ENCODE measurements around the gene ADH6.

ADH6 gene

GRCh38 chr4:99159699-99160098 lies 59.3 kb downstream of the ADH6 start:
- Histone ChIP-seq H2BK15ac (ENCODE audit: low read length) (no peak overlapping the region), H3K27ac (replicated peaks; ENCODE audit: low read length) (no peak overlapping the region), H2AK5ac (ENCODE audit: low read depth, low read length) (no peak overlapping the region), H3K18ac (ENCODE audit: low read length) (no peak overlapping the region), H3K79me1 (ENCODE audit: low read depth, low read length) (no peaks in the 10 kb centered on the region), H4K8ac (ENCODE audit: low read depth, low read length) (no peak overlapping the region), H3K36me3 (replicated peaks in 1 of 2; ENCODE audit: control insufficient read depth in 2 of 2, insufficient read depth in 2 of 2, low read length in 2 of 2) (peaks cover 0 to 2% of the 10 kb centered on the region in 2 donors), H3K4me1 (ENCODE audit: control insufficient read depth in 2 of 2, insufficient read depth in 1 of 2, low read depth in 1 of 2, low read length in 2 of 2) (no peaks in the 10 kb centered on the region), H3K14ac (ENCODE audit: low read length) (no peak overlapping the region), H3K4ac (ENCODE audit: low read length) (no peak overlapping the region), H3K4me3 (ENCODE audit: low read length in 2 of 2) (no peak overlapping the region), H4K91ac (ENCODE audit: low read depth, low read length, poor library complexity) (no peak overlapping the region), H2BK12ac (ENCODE audit: low read length) (no peak overlapping the region), H2BK120ac (ENCODE audit: low read depth, low read length) (no peak overlapping the region), H3K9me3 (replicated peaks in 1 of 2; ENCODE audit: control insufficient read depth in 2 of 2, insufficient read depth in 1 of 2, low read depth in 1 of 2, low read length in 2 of 2) (no peaks in the 10 kb centered on the region), H3K27me3 (ENCODE audit: control insufficient read depth in 3 of 3, insufficient read depth in 3 of 3, low read depth in 1 of 3, low read length in 3 of 3) (no peaks in the 10 kb centered on the region), H2BK5ac (ENCODE audit: low read length) (no peak overlapping the region), H3K9ac (ENCODE audit: low read depth, low read length, poor library complexity) (no peak overlapping the region), H2AFZ (ENCODE audit: low read length) (no peak overlapping the region), H3K23ac (ENCODE audit: low read depth, low read length, poor library complexity) (no peak overlapping the region), H3K4me2 (ENCODE audit: insufficient read depth, low read length, poor library complexity, severe bottlenecking) (no peak overlapping the region)
- DNase-seq (ENCODE audit: low spot score), result no peak
- WGBS, 2 donors (ENCODE audit: extremely low coverage in 2 of 2, insufficient read length in 2 of 2, insufficient replicate concordance in 1 of 2), result no CpG with 5 or more reads among the region's 1 CpG

- no peak overlapping the region for H3K23ac ChIP-seq (ENCODE audit: low read depth, low read length, poor library complexity)
- peaks cover 0 to 2% of the 10 kb centered on the region in 2 donors for H3K36me3 ChIP-seq (replicated peaks in 1 of 2; ENCODE audit: control insufficient read depth in 2 of 2, insufficient read depth in 2 of 2, low read length in 2 of 2)
- H3K9me3 ChIP-seq (replicated peaks in 1 of 2; ENCODE audit: control insufficient read depth in 2 of 2, insufficient read depth in 1 of 2, low read depth in 1 of 2, low read length in 2 of 2), result no peaks in the 10 kb centered on the region
- no peaks in the 10 kb centered on the region for H3K27me3 ChIP-seq (ENCODE audit: control insufficient read depth in 3 of 3, insufficient read depth in 3 of 3, low read depth in 1 of 3, low read length in 3 of 3)
- no peaks in the 10 kb centered on the region for H3K4me1 ChIP-seq (ENCODE audit: control insufficient read depth in 2 of 2, insufficient read depth in 1 of 2, low read depth in 1 of 2, low read length in 2 of 2)
- no peak overlapping the region for H2BK15ac ChIP-seq (ENCODE audit: low read length)
- H3K4me3 ChIP-seq (ENCODE audit: low read length in 2 of 2), result no peak overlapping the region
- H3K27ac ChIP-seq (replicated peaks; ENCODE audit: low read length), result no peak overlapping the region
- H3K14ac ChIP-seq (ENCODE audit: low read length), result no peak overlapping the region
- no peak overlapping the region for H2BK5ac ChIP-seq (ENCODE audit: low read length)
- H3K4ac ChIP-seq (ENCODE audit: low read length), result no peak overlapping the region
- DNase-seq (ENCODE audit: low spot score), result no peak
- H4K91ac ChIP-seq (ENCODE audit: low read depth, low read length, poor library complexity), result no peak overlapping the region
- H2AK5ac ChIP-seq (ENCODE audit: low read depth, low read length), result no peak overlapping the region
- H2BK120ac ChIP-seq (ENCODE audit: low read depth, low read length), result no peak overlapping the region
- H3K79me1 ChIP-seq (ENCODE audit: low read depth, low read length), result no peaks in the 10 kb centered on the region
- no peak overlapping the region for H3K4me2 ChIP-seq (ENCODE audit: insufficient read depth, low read length, poor library complexity, severe bottlenecking)
- no peak overlapping the region for H4K8ac ChIP-seq (ENCODE audit: low read depth, low read length)
- H2BK12ac ChIP-seq (ENCODE audit: low read length), result no peak overlapping the region
- no peak overlapping the region for H3K18ac ChIP-seq (ENCODE audit: low read length)
- WGBS, 2 donors (ENCODE audit: extremely low coverage in 2 of 2, insufficient read length in 2 of 2, insufficient replicate concordance in 1 of 2), result no CpG with 5 or more reads among the region's 3 CpGs
- H3K9ac ChIP-seq (ENCODE audit: low read depth, low read length, poor library complexity), result no peak overlapping the region
- no peak overlapping the region for H2AFZ ChIP-seq (ENCODE audit: low read length)
Observed at GRCh38 chr4:99157478-99157935, 61.5 kb downstream of the ADH6 start.

- H2BK12ac ChIP-seq (ENCODE audit: low read length), result no peak overlapping the region
- no peak overlapping the region for H4K8ac ChIP-seq (ENCODE audit: low read depth, low read length)
- WGBS, 2 donors (ENCODE audit: extremely low coverage in 2 of 2, insufficient read length in 2 of 2, insufficient replicate concordance in 1 of 2), result no CpG with 5 or more reads among the region's 1 CpG
- no peak overlapping the region for H3K4me3 ChIP-seq (ENCODE audit: low read length in 2 of 2)
- no peaks in the 10 kb centered on the region for H3K4me1 ChIP-seq (ENCODE audit: control insufficient read depth in 2 of 2, insufficient read depth in 1 of 2, low read depth in 1 of 2, low read length in 2 of 2)
- no peak overlapping the region for H3K4me2 ChIP-seq (ENCODE audit: insufficient read depth, low read length, poor library complexity, severe bottlenecking)
- no peak overlapping the region for H4K91ac ChIP-seq (ENCODE audit: low read depth, low read length, poor library complexity)
- peaks cover 0 to 2% of the 10 kb centered on the region in 2 donors for H3K36me3 ChIP-seq (replicated peaks in 1 of 2; ENCODE audit: control insufficient read depth in 2 of 2, insufficient read depth in 2 of 2, low read length in 2 of 2)
- no peak overlapping the region for H3K14ac ChIP-seq (ENCODE audit: low read length)
- no peak overlapping the region for H3K9ac ChIP-seq (ENCODE audit: low read depth, low read length, poor library complexity)
- DNase-seq (ENCODE audit: low spot score), result no peak
- H3K9me3 ChIP-seq (replicated peaks in 1 of 2; ENCODE audit: control insufficient read depth in 2 of 2, insufficient read depth in 1 of 2, low read depth in 1 of 2, low read length in 2 of 2), result peaks cover 0 to 5% of the 10 kb centered on the region in 2 donors
- no peaks in the 10 kb centered on the region for H3K79me1 ChIP-seq (ENCODE audit: low read depth, low read length)
- no peak overlapping the region for H2BK5ac ChIP-seq (ENCODE audit: low read length)
- H2BK120ac ChIP-seq (ENCODE audit: low read depth, low read length), result no peak overlapping the region
- H3K23ac ChIP-seq (ENCODE audit: low read depth, low read length, poor library complexity), result no peak overlapping the region
- H3K27me3 ChIP-seq (ENCODE audit: control insufficient read depth in 3 of 3, insufficient read depth in 3 of 3, low read depth in 1 of 3, low read length in 3 of 3), result no peaks in the 10 kb centered on the region
- no peak overlapping the region for H3K18ac ChIP-seq (ENCODE audit: low read length)
- H3K27ac ChIP-seq (replicated peaks; ENCODE audit: low read length), result no peak overlapping the region
- H3K4ac ChIP-seq (ENCODE audit: low read length), result no peak overlapping the region
- no peak overlapping the region for H2AFZ ChIP-seq (ENCODE audit: low read length)
- no peak overlapping the region for H2AK5ac ChIP-seq (ENCODE audit: low read depth, low read length)
- H2BK15ac ChIP-seq (ENCODE audit: low read length), result no peak overlapping the region
Observed at GRCh38 chr4:99156992-99157391, 62.1 kb downstream of the ADH6 start.

GRCh38 chr4:99154658-99155342 lies 64.2 kb downstream of the ADH6 start:
- H3K9ac ChIP-seq (ENCODE audit: low read depth, low read length, poor library complexity), result no peak overlapping the region
- no peak overlapping the region for H3K14ac ChIP-seq (ENCODE audit: low read length)
- DNase-seq (ENCODE audit: low spot score), result no peak
- no peak overlapping the region for H4K8ac ChIP-seq (ENCODE audit: low read depth, low read length)
- H2AFZ ChIP-seq (ENCODE audit: low read length), result no peak overlapping the region
- WGBS, 2 donors (ENCODE audit: extremely low coverage in 2 of 2, insufficient read length in 2 of 2, insufficient replicate concordance in 1 of 2), result no CpG with 5 or more reads among the region's 4 CpGs
- H3K4me2 ChIP-seq (ENCODE audit: insufficient read depth, low read length, poor library complexity, severe bottlenecking), result no peak overlapping the region
- H3K4ac ChIP-seq (ENCODE audit: low read length), result no peak overlapping the region
- no peak overlapping the region for H3K23ac ChIP-seq (ENCODE audit: low read depth, low read length, poor library complexity)
- no peak overlapping the region for H3K27ac ChIP-seq (replicated peaks; ENCODE audit: low read length)
- H3K36me3 ChIP-seq (replicated peaks in 1 of 2; ENCODE audit: control insufficient read depth in 2 of 2, insufficient read depth in 2 of 2, low read length in 2 of 2), result peaks cover 0 to 2% of the 10 kb centered on the region in 2 donors
- no peaks in the 10 kb centered on the region for H3K4me1 ChIP-seq (ENCODE audit: control insufficient read depth in 2 of 2, insufficient read depth in 1 of 2, low read depth in 1 of 2, low read length in 2 of 2)
- H3K9me3 ChIP-seq (replicated peaks in 1 of 2; ENCODE audit: control insufficient read depth in 2 of 2, insufficient read depth in 1 of 2, low read depth in 1 of 2, low read length in 2 of 2), result peaks cover 3 to 11% of the 10 kb centered on the region in 2 donors
- H3K27me3 ChIP-seq (ENCODE audit: control insufficient read depth in 3 of 3, insufficient read depth in 3 of 3, low read depth in 1 of 3, low read length in 3 of 3), result no peaks in the 10 kb centered on the region
- H2BK120ac ChIP-seq (ENCODE audit: low read depth, low read length), result no peak overlapping the region
- H3K79me1 ChIP-seq (ENCODE audit: low read depth, low read length), result no peaks in the 10 kb centered on the region
- no peak overlapping the region for H2BK5ac ChIP-seq (ENCODE audit: low read length)
- no peak overlapping the region for H3K4me3 ChIP-seq (ENCODE audit: low read length in 2 of 2)
- H2AK5ac ChIP-seq (ENCODE audit: low read depth, low read length), result no peak overlapping the region
- H3K18ac ChIP-seq (ENCODE audit: low read length), result no peak overlapping the region
- no peak overlapping the region for H2BK12ac ChIP-seq (ENCODE audit: low read length)
- H2BK15ac ChIP-seq (ENCODE audit: low read length), result no peak overlapping the region
- H4K91ac ChIP-seq (ENCODE audit: low read depth, low read length, poor library complexity), result no peak overlapping the region
